GM12891 (cell line): ENCODE measurements around the gene GRB14.

Source experiments
- POLR2A ChIP-seq: IDR thresholded peaks from 2 replicates; pipeline ENCODE4 v1.6.1; 2011; ENCODE audit warnings: low read depth, low read length, control low read depth
- POLR2AphosphoS5 ChIP-seq: IDR thresholded peaks from 2 replicates; pipeline ENCODE4 v1.6.1; 2011; ENCODE audit warnings: low read depth, low read length, control low read depth
- TAF1 ChIP-seq: IDR thresholded peaks from 2 replicates; pipeline ENCODE4 v1.6.1; 2011; ENCODE audit warnings: low read depth, low read length, control low read depth

DNA sequence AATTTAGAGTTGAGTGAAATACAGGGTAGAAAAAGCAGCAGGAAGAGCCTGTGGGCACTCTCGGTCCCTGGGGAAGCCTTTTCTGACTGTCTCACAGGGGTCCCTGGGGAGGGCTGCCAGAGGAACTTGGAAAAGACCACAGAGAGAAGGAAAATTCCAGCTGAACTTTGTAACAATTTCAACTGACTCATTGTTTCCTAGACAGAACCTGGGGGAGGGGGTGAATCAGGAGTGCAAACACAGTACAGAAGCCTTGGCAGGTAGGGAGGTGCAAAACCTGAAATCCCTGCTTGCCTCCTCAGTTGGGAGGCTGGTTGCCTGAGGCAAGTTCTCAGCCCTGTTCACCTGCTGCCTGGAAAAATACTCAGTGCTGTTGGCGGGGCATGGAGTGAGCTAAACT, 106.8 kb downstream of the GRB14 start:
- no peak for TF ChIP-seq POLR2A
- TF ChIP-seq POLR2AphosphoS5 = no peak
- no peak for TF ChIP-seq TAF1
